OCI-LY3 (cell line): Measurements from ENCODE around the gene CLIP2.

ENCODE experiments used
- H2AFZ ChIP-seq: fragments of 200-600, 300-600 bp; shearing (Covaris generic); 2 replicates; pipeline ENCODE4 v1.6.0; 2014; ENCODE audit warnings: antibody characterized with exemption, low read depth, low read length
- H3K27ac ChIP-seq: fragments of 200-600, 300-600 bp; sonication (generic); 2 replicates; pipeline ENCODE4 v1.5.1; 2014; ENCODE audit warnings: mild to moderate bottlenecking, low read length, moderate library complexity, mixed read lengths
- H3K27me3 ChIP-seq: fragments of 200-600, 300-600 bp; sonication (generic); 2 replicates; pipeline ENCODE4 v1.6.1; 2014; ENCODE audit warnings: low read depth, low read length, mixed read lengths
- H3K36me3 ChIP-seq: fragments of 200-600, 300-600 bp; sonication (generic); replicated peaks from 2 replicates; pipeline ENCODE3; 2014; ENCODE audit warnings: low read depth, low read length, mixed read lengths
- H3K4me1 ChIP-seq: fragments of 300-600, 200-600 bp; sonication (generic); 2 replicates; pipeline ENCODE4 v1.6.1; 2014; ENCODE audit warnings: low read length, mixed read lengths
- H3K4me2 ChIP-seq: fragments of 200-600, 300-600 bp; sonication (generic); 2 replicates; pipeline ENCODE4 v1.6.1; 2014; ENCODE audit warnings: low read length, mixed read lengths
- H3K4me3 ChIP-seq: fragments of 300-600, 200-600 bp; sonication (generic); 2 replicates; pipeline ENCODE4 v1.5.1; 2014; ENCODE audit warnings: antibody characterized with exemption, mild to moderate bottlenecking, low read length, moderate library complexity
- H3K79me2 ChIP-seq: fragments of 300-600, 200-600 bp; shearing (Covaris generic); 2 replicates; pipeline ENCODE4 v1.6.1; 2014; ENCODE audit warnings: mild to moderate bottlenecking, low read length, mixed read lengths
- H3K9ac ChIP-seq: fragments of 300-600, 200-600 bp; shearing (Covaris generic); 2 replicates; pipeline ENCODE4 v1.6.0; 2014; ENCODE audit warnings: mild to moderate bottlenecking, low read length, moderate library complexity
- H3K9me3 ChIP-seq: fragments of 200-600, 300-600 bp; shearing (Covaris generic); 2 replicates; pipeline ENCODE4 v1.6.1; 2014; ENCODE audit warnings: low read length, mixed read lengths; ENCODE audit not compliant: insufficient read depth
- H4K20me1 ChIP-seq: fragments of 200-600, 300-600 bp; sonication (generic); 2 replicates; pipeline ENCODE4 v1.6.1; 2016; ENCODE audit warnings: low read length, mixed read lengths; ENCODE audit not compliant: insufficient read depth
- CTCF ChIP-seq: fragments of 200-600, 300-600 bp; sonication (generic); IDR thresholded peaks from 2 replicates; pipeline ENCODE4 v1.5.1; 2014; ENCODE audit warnings: antibody characterized with exemption, low read length, low read depth
- EZH2phosphoT487 ChIP-seq: fragments of 200-600 bp; shearing (Covaris generic); IDR thresholded peaks from 2 replicates; pipeline ENCODE4 v1.6.1; 2018; ENCODE audit warnings: antibody characterized with exemption, mixed run types, low read depth

Gene CLIP2

GRCh38 chr7:74290553-74290950, 1.3 kb downstream of the CLIP2 start:
- Histone ChIP-seq H3K4me2 (peak overlapping the region; percentile 96), H3K4me3 (peak overlapping the region; percentile 96), H4K20me1 (peaks cover 48% of the 10 kb centered on the region), H3K9me3 (no peaks in the 10 kb centered on the region), H3K9ac (peak overlapping the region; percentile 79), H3K4me1 (peaks cover 50% of the 10 kb centered on the region), H3K27ac (no peak overlapping the region), H3K27me3 (no peaks in the 10 kb centered on the region), H3K79me2 (peaks cover 62% of the 10 kb centered on the region), H3K36me3 (no peaks in the 10 kb centered on the region), H2AFZ (no peak overlapping the region)
- TF ChIP-seq CTCF (no peak), EZH2phosphoT487 (no peak)

DNA sequence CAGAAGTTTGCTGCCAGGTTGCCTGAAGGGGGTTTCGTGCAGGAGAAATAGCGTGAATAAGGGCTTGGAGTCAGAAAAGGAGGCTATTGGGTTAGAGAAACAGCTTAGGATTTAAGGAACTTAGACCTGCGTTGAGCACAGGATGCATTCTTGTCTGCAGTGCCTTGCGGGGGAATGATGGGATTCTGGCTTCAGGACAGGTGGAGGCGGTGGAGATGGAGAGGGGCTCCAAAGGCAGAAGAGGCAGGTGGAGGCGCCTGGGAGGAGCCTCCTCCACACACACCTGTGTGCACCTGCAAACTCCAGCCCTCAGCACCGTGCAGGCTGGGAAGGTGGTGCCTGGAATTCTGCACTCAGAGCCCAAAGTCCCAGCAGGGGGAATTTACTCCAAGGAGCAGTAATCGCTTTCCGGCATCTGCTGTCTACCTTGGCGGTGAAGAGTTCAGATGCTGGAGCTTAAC, 1.8 kb downstream of the CLIP2 start:
- peaks cover 50% of the 10 kb centered on the region for H4K20me1 ChIP-seq
- no peaks in the 10 kb centered on the region for H3K9me3 ChIP-seq
- TF ChIP-seq CTCF (no peak), EZH2phosphoT487 (no peak)
- peaks cover 46% of the 10 kb centered on the region for H3K4me1 ChIP-seq
- peaks cover 2% of the 10 kb centered on the region for H3K36me3 ChIP-seq
- no peaks in the 10 kb centered on the region for H3K27me3 ChIP-seq
- H3K79me2 ChIP-seq = peaks cover 66% of the 10 kb centered on the region
- peak overlapping the region; percentile 96 for H3K4me3 ChIP-seq
- peak overlapping the region; percentile 96 for H3K4me2 ChIP-seq
- no peak overlapping the region for H3K27ac ChIP-seq
- H3K9ac ChIP-seq = peak overlapping the region; percentile 79; the same call in 1 of the 2 replicates
- H2AFZ ChIP-seq = no peak overlapping the region

DNA sequence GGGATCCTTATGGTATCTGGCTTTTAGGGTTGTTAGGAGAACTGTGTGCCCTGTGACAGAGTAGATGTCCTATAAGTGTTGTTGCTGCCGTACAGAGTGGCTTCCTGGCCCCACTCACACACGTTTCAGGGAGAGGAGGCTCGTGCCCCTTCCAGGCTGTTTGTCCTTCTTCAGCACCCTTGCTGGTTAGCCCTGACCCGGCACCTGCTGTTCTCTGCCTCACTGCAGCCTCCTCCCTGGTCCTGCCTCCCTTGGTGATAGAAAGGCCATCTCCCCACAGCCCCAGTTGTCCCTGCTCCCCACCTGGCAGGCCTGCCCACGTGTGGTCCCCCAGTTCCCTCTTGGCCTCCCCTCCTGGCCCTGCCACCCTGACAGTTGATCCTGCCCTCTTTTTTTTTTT, 2.3 kb downstream of the CLIP2 start:
- Histone ChIP-seq H2AFZ (no peak overlapping the region), H3K9me3 (no peaks in the 10 kb centered on the region), H3K9ac (no peak overlapping the region), H4K20me1 (peaks cover 52% of the 10 kb centered on the region), H3K36me3 (peaks cover 2% of the 10 kb centered on the region), H3K4me2 (peak overlapping the region; percentile 96; the same call in 1 of the 2 replicates), H3K4me1 (peaks cover 43% of the 10 kb centered on the region), H3K27me3 (no peaks in the 10 kb centered on the region), H3K27ac (no peak overlapping the region), H3K79me2 (peaks cover 68% of the 10 kb centered on the region), H3K4me3 (no peak overlapping the region)
- TF ChIP-seq EZH2phosphoT487 (no peak), CTCF (no peak)

GRCh38 chr7:74292757-74293576, 3.8 kb downstream of the CLIP2 start:
- peaks cover 82% of the 10 kb centered on the region for H3K79me2 ChIP-seq
- no peaks in the 10 kb centered on the region for H3K27me3 ChIP-seq
- no peak overlapping the region for H2AFZ ChIP-seq
- H3K9ac ChIP-seq = no peak overlapping the region
- peaks cover 61% of the 10 kb centered on the region for H4K20me1 ChIP-seq
- H3K4me2 ChIP-seq = peak overlapping the region; percentile 24
- no peak overlapping the region for H3K27ac ChIP-seq
- H3K36me3 ChIP-seq = peaks cover 5% of the 10 kb centered on the region
- H3K9me3 ChIP-seq = no peaks in the 10 kb centered on the region
- no peak for TF ChIP-seq EZH2phosphoT487
- TF ChIP-seq CTCF = no peak
- 0 out of 2 replicates have a peak overlapping the region, but pooled peaks have one; percentile 0 for H3K4me3 ChIP-seq
- peaks cover 30% of the 10 kb centered on the region for H3K4me1 ChIP-seq
